ENCODE data around the gene CCDC102B.
"Not testable (repeated sequence)": the region's sequence is repeated elsewhere in the genome, so short reads cannot be mapped to it uniquely, and the experiment has no call there.

Gene CCDC102B

DNA sequence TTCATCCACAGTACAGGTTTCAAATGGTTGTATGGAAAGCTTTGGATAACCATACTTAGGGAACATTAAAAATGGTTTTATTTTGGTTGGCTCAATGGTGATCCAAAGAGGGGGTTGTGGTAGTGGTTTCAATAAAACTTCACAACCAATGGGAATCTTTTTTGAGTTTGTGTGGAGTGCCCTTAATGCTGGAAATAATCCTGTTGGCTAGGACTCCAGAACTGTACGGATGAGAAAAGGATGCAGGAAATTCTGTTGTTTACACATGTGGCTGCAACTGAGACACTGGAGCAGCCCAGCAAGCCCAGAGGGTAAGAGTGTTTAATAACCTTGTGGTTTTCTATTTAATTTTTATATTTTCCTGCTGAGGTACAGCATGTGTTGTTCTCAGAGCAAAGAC lies at the start of gene CCDC102B:
TSS of gene CCDC102B (plus strand) at position 210 of the 400 bp plus-strand sequence. CDS start 38,684 bp downstream, outside the sequence.
- no peak within 1 kb of the TSS for H3K4me3 Mint-ChIP-seq
- H3K36me3 Mint-ChIP-seq: no peaks in the 10 kb centered on the region
- H3K4me1 Mint-ChIP-seq: no peaks in the 10 kb centered on the region
- H3K27me3 Mint-ChIP-seq: no peaks in the 10 kb centered on the region
- no peaks in the 10 kb centered on the region for H3K9me3 Mint-ChIP-seq
- no peak within 1 kb of the TSS for H3K27ac Mint-ChIP-seq
- no peak for ATAC-seq (ENCODE audit: low read depth)
- DNase-seq (ENCODE audit: low spot score in 2 of 2): no peak

DNA sequence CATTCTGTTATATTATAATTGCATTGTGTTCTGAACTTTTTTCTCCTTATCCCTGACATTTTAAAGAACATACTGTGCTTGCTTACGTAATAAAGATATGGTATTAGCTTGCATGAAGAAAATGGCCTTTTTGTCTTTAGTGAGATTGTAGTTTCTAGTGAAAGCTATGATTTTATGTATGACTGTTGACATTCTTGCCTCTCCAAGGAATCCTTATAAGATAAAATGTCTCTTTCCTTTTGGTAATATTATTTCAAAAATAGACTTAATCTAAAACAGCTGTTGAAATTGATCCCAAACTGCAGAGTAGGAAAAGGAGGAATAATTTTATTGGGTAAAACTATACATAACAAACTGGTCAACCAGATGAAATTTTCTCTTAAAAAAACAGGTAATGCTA lies 40.8 kb upstream of the CCDC102B start:
- no peak overlapping the region for H3K27ac Mint-ChIP-seq
- H3K9me3 Mint-ChIP-seq: peaks cover 9% of the 10 kb centered on the region
- H3K4me1 Mint-ChIP-seq: no peaks in the 10 kb centered on the region
- peaks cover 8% of the 10 kb centered on the region for H3K36me3 Mint-ChIP-seq
- no peaks in the 10 kb centered on the region for H3K27me3 Mint-ChIP-seq
- DNase-seq (ENCODE audit: low spot score in 2 of 2) (no peak), ATAC-seq (ENCODE audit: low read depth) (no peak)
- no peak overlapping the region for H3K4me3 Mint-ChIP-seq

DNA sequence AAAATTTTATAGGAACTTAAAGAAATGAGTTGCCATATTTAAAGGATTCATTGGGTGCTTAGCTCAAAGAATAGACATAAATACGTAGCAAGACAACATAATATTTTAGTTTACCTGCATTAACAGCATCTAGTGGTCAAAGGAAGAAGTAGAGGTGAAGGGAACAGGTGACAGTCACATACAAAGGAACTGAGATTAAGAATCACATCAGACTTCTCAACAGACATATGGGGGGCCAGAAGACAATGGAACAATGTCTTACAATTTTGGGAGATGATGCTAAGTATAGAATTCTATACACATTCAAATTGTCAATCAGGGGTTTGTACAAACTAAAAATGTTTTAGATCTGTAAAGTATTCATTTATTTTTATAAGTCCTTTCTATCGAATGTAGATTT lies 38.6 kb upstream of the CCDC102B start:
- no peak for DNase-seq (ENCODE audit: low spot score in 2 of 2)
- Mint-ChIP-seq H3K9me3 (peaks cover 8% of the 10 kb centered on the region), H3K27me3 (no peaks in the 10 kb centered on the region), H3K4me1 (no peaks in the 10 kb centered on the region), H3K4me3 (no peak overlapping the region), H3K36me3 (peaks cover 3% of the 10 kb centered on the region), H3K27ac (no peak overlapping the region)
- no peak for ATAC-seq (ENCODE audit: low read depth)

DNA sequence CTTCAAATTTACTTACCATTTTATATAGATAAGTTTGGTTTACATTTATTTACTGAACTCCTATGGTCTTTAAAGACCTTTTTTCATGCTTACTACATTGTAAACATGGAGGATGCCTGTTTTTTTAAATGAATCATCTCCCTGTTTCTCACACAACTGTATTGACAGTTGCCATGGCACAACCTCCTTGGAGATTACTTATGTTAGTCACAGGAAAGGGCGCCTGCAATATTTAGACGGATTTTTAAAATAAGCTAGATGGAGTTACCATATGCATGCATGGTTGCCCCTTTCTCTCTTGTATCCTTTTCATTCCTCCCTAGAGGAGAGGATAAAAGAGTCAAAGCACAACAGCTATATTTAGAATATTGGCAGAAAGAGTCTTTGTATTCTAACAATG lies 34.8 kb upstream of the CCDC102B start:
- Mint-ChIP-seq H3K27ac (no peak overlapping the region), H3K36me3 (no peaks in the 10 kb centered on the region)
- no peak for ATAC-seq (ENCODE audit: low read depth)

DNA sequence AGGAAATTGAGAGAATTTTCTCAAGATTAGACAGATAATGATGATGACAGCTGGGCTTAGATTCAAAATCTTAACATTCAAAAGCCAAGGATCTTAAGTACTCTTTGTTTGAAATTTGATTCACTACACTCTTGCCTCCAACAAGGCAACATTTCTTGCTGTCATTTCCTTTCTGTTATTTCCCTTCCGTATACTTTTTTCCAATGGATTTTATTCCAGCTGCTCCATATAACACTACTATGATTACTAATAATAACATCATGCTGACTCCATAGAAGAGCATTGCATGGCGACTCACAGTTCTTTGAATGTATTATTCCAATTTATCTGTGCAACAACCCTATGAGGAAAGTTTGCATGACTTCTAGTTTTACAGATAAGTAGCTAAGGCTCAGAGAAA lies 33.9 kb upstream of the CCDC102B start:
- Mint-ChIP-seq H3K9me3 (peaks cover 4% of the 10 kb centered on the region), H3K4me1 (peaks cover 4% of the 10 kb centered on the region), H3K27me3 (no peaks in the 10 kb centered on the region), H3K36me3 (no peaks in the 10 kb centered on the region), H3K4me3 (no peak overlapping the region), H3K27ac (no peak overlapping the region)
- DNase-seq (ENCODE audit: low spot score in 2 of 2): no peak
- ATAC-seq (ENCODE audit: low read depth): no peak

More for the DNA sequence above, 34.8 kb upstream of the CCDC102B start:
- H3K9me3 Mint-ChIP-seq: peaks cover 8% of the 10 kb centered on the region
- no peaks in the 10 kb centered on the region for H3K27me3 Mint-ChIP-seq
- DNase-seq (ENCODE audit: low spot score in 2 of 2): no peak
- H3K4me1 Mint-ChIP-seq: peaks cover 4% of the 10 kb centered on the region
- no peak overlapping the region for H3K4me3 Mint-ChIP-seq

DNA sequence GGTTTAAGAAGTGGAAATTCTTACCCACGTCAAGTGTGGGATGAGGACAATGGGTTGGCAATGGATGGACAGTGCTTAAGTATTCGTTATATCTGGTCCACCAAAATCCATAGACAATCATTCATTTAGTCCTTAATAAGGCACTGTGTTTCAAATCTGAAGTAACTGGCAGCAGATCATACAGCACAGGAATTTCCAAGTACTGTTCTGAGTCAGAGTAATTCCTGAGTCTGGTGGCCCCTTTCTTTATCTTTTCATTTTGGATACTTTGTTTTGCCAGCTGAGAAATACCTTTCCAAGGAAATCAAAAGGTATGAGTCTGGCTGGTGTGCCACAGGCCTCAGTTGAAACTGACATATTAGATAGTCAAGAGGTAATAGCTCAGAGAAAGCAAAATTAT lies 31.4 kb upstream of the CCDC102B start:
- no peak for ATAC-seq (ENCODE audit: low read depth)
- peaks cover 4% of the 10 kb centered on the region for H3K4me1 Mint-ChIP-seq
- H3K27ac Mint-ChIP-seq: no peak overlapping the region
- H3K9me3 Mint-ChIP-seq: peaks cover 5% of the 10 kb centered on the region
- no peak overlapping the region for H3K4me3 Mint-ChIP-seq
- H3K27me3 Mint-ChIP-seq: no peaks in the 10 kb centered on the region
- no peak for DNase-seq (ENCODE audit: low spot score in 2 of 2)
- H3K36me3 Mint-ChIP-seq: peaks cover 1% of the 10 kb centered on the region

DNA sequence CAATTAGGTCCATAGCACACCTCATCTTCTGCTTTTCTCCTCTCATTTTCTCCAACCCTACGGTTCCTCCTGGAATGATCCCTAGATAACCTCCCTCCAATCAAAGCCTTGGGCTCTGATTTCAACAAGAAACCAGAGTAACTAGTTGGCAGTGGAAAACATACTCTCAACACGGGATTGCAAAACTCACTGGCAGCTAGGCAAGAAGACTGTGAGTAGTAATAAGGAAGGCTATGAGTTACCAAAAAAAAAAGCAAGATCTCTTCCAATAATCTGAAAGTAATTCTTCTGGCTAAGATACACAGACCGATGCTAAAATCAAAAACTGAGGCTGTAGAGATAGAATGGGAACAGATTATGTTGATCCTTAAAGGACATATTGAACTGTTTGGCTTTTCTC lies 28.4 kb upstream of the CCDC102B start:
- Mint-ChIP-seq H3K4me3 (no peak overlapping the region), H3K27ac (no peak overlapping the region), H3K36me3 (peaks cover 1% of the 10 kb centered on the region), H3K9me3 (peaks cover 5% of the 10 kb centered on the region), H3K27me3 (no peaks in the 10 kb centered on the region), H3K4me1 (peaks cover 4% of the 10 kb centered on the region)
- DNase-seq (ENCODE audit: low spot score in 2 of 2): no peak
- no peak for ATAC-seq (ENCODE audit: low read depth)

DNA sequence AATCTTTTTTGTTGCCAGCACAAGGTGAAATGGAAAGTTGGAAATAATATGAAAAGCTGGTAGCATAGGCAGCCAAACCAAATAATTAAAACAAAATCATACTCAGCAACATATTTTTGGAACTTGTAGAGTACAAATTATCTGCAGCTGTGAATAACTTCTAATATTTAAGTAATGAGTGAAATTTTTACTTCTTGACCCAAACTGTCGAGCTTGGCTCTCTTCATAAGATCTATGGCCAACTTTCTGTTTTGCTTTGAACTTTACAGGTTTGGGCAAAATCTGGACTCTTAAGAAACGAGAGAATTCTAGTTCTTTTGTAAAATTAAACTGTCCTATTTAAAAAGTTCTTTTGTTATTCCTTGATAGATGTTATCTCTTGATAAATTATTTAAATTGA lies 25.6 kb upstream of the CCDC102B start:
- Mint-ChIP-seq H3K4me3 (no peak overlapping the region), H3K27ac (no peak overlapping the region), H3K4me1 (no peaks in the 10 kb centered on the region), H3K36me3 (peaks cover 1% of the 10 kb centered on the region), H3K9me3 (peaks cover 5% of the 10 kb centered on the region), H3K27me3 (no peaks in the 10 kb centered on the region)
- DNase-seq (ENCODE audit: low spot score in 2 of 2) (no peak), ATAC-seq (ENCODE audit: low read depth) (no peak)

DNA sequence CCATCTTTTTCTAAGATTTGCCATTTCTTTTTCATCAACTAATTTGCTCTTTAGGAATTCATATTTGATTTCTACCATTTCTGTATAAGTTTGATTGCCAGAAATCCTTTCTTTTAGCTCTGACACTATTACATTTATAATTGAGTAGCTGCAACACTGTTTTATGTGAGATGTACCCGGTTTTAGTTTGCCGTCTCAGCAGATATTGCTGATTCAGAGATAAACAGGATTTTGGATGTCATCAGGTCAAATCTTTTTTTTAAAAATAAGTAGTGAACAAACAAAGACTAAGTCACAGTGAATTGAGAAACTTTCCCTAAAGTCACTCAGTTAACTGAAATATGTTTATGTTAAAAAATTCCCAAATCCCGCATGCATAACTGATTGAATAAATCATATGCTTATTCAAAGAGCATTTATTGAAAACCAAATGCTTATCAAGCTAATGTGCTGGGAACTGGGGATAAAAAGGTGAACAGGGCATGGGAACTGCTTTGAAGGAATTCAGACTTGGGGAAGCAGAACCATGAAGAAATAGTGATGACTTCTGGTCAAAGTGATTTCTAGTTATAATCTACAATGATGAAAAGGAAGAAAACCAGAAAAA lies 19.5 kb upstream of the CCDC102B start:
- H3K9me3 Mint-ChIP-seq: no peaks in the 10 kb centered on the region
- H3K4me1 Mint-ChIP-seq: no peaks in the 10 kb centered on the region
- H3K4me3 Mint-ChIP-seq: no peak overlapping the region
- ATAC-seq (ENCODE audit: low read depth) (no peak), DNase-seq (ENCODE audit: low spot score in 2 of 2) (no peak)
- no peaks in the 10 kb centered on the region for H3K36me3 Mint-ChIP-seq
- H3K27me3 Mint-ChIP-seq: no peaks in the 10 kb centered on the region
- H3K27ac Mint-ChIP-seq: no peak overlapping the region

DNA sequence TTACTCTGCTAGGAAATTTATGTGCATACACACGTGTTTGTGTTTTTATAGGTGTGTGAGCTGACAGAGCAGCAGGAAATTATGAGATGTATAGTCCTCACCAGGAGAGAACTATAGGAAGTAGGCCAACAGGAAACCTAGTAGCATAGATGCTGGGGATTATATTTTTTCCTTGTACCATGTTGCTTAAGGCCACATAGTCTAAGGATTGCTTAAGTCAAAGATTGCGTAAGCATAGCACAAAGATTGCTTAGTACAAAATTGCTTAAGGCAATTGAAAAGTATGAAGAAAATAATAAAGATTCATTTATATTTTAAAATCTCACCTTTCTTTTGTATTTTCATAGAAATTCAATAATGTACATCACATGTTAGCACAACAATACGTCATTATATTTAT lies 18.7 kb upstream of the CCDC102B start:
- no peak for ATAC-seq (ENCODE audit: low read depth)
- no peak for DNase-seq (ENCODE audit: low spot score in 2 of 2)
- Mint-ChIP-seq H3K27me3 (no peaks in the 10 kb centered on the region), H3K36me3 (no peaks in the 10 kb centered on the region), H3K4me1 (no peaks in the 10 kb centered on the region), H3K27ac (no peak overlapping the region), H3K9me3 (no peaks in the 10 kb centered on the region), H3K4me3 (no peak overlapping the region)

DNA sequence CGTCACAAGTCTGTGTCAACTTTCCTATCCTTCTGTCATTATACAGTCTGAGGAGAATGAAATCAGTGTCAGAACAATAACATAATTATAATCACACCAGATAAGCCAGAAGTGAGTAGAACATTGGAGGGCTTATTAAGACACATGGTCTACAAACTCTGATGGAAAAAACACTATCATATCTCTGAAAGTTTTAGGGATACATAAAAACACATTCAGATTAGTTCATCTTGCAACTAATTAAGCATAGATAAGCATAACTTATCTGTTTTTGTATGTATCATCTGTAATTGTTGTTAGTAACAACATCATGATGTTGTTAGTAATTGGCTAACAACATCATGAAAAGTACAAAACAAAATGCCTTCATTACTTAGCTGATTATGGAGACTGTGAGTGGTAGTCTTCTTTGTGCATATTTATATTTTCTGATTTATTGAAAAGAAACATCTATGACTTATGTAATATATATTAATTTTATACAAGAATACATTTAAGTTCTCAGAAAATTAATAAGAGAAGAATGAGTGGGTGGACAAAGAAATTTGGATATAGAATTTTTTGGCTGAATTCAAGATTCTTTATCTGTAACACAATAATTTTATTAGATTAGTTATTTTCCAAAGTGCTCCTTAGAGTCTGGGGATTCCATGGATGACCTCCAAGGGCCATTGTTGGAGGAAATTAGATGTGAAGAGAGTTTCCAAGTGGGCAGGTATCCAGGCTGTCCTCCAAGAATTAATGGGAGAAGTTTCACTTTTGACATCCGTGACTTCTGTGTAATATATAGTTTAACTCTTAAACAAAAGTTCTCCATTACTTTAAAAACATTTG lies 16.9 kb upstream of the CCDC102B start:
- Mint-ChIP-seq H3K9me3 (no peaks in the 10 kb centered on the region), H3K27me3 (no peaks in the 10 kb centered on the region), H3K36me3 (no peaks in the 10 kb centered on the region), H3K27ac (no peak overlapping the region), H3K4me1 (no peaks in the 10 kb centered on the region), H3K4me3 (no peak overlapping the region)
- ATAC-seq (ENCODE audit: low read depth) (no peak), DNase-seq (ENCODE audit: low spot score in 2 of 2) (no peak)

DNA sequence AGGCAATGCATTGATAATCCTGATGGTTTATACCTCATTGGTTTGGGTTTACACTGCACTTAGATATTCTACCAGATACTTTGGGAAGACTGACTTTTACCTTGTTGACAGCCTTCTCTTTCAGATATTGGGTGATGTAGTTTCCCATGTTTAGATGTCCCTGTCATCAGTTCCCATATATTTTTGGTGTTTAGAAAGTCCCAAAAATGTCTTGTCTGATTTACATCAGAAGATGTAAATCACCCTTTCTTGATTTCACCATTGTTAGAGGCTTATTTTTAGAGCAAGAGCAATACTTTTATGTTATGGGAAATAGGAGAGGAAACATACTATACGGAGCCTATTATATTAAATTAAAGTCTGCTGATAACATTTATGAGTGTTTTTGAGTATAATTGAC lies 14.4 kb upstream of the CCDC102B start:
- Mint-ChIP-seq H3K27me3 (no peaks in the 10 kb centered on the region), H3K27ac (no peak overlapping the region), H3K9me3 (no peaks in the 10 kb centered on the region), H3K36me3 (no peaks in the 10 kb centered on the region), H3K4me1 (no peaks in the 10 kb centered on the region), H3K4me3 (no peak overlapping the region)
- no peak for DNase-seq (ENCODE audit: low spot score in 2 of 2)
- no peak for ATAC-seq (ENCODE audit: low read depth)

DNA sequence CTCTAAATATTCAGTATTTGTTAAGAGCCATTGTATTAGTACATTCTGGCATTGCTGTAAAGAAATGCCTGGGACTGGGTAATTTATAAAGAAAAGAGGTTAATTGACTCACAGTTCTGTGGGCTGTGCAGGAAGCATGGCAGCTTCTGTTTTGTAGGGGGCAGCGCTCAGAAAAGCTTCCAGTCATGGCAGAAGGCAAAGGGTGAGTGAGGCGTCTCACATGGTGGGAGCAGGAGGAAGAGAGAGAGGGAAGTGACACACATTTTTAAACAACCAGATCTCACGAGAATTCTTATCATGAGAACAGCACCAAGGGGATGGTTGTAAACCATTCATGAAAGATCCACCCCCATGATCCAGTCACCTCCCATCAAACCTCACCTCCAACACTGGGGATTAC lies 13.8 kb upstream of the CCDC102B start:
- Mint-ChIP-seq H3K4me1 (no peaks in the 10 kb centered on the region), H3K27me3 (no peaks in the 10 kb centered on the region), H3K4me3 (no peak overlapping the region), H3K9me3 (no peaks in the 10 kb centered on the region), H3K27ac (no peak overlapping the region), H3K36me3 (no peaks in the 10 kb centered on the region)
- ATAC-seq (ENCODE audit: low read depth) (no peak), DNase-seq (ENCODE audit: low spot score in 2 of 2) (no peak)

DNA sequence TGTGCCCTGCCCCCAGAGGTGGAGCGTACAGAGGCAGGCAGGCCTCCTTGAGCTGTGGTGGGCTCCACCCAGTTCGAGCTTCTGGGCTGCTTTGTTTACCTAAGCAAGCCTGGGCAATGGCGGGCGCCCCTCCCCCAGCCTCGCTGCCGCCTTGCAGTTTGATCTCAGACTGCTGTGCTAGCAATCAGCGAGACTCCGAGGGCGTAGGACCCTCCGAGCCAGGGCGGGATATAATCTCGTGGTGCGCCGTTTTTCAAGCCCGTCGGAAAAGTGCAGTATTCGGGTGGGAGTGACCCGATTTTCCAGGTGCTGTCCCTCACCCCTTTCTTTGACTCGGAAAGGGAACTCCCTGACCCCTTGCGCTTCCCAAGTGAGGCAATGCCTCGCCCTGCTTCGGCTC lies 7.6 kb upstream of the CCDC102B start:
- DNase-seq (ENCODE audit: low spot score in 2 of 2); H3K9me3 Mint-ChIP-seq; H3K27me3 Mint-ChIP-seq; H3K4me3 Mint-ChIP-seq; H3K4me1 Mint-ChIP-seq; ATAC-seq (ENCODE audit: low read depth); H3K36me3 Mint-ChIP-seq; H3K27ac Mint-ChIP-seq: not testable (repeated sequence)

DNA sequence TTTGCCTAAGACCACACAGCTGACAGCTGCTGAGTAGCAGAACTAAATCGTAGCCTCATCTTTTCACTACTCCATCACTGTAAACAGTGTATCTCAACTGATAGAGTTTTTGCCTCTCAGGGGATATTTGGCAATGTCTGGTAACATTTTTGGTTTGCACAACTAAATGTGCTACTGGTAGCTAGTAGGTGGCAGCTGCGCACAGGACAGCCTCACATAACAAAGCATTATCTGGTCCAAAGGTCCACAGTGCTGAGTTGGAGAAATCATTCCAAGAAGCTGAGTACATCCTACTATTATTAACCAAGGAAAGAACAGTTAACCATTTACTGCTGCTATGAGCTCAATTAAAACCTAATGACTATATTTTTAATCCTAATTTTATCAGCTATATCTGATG lies 6.1 kb upstream of the CCDC102B start:
- ATAC-seq (ENCODE audit: low read depth) (no peak), DNase-seq (ENCODE audit: low spot score in 2 of 2) (no peak)
- no peaks in the 10 kb centered on the region for H3K4me1 Mint-ChIP-seq
- H3K4me3 Mint-ChIP-seq: no peak overlapping the region
- H3K27ac Mint-ChIP-seq: no peak overlapping the region
- H3K9me3 Mint-ChIP-seq: no peaks in the 10 kb centered on the region
- H3K27me3 Mint-ChIP-seq: no peaks in the 10 kb centered on the region
- no peaks in the 10 kb centered on the region for H3K36me3 Mint-ChIP-seq

Data from memory B cell (primary cell).